Measurements from ENCODE around the gene SRY. TPM values are rescaled to one million over a fixed set of nuclear protein-coding genes. Genes with fewer than 3 reads are reported as not detected.
"Not testable (repeated sequence)": the region's sequence is repeated elsewhere in the genome, so short reads cannot be mapped to it uniquely, and the experiment has no call there.

SRY gene
- not detected in 2 replicates for total RNA-seq

DNA sequence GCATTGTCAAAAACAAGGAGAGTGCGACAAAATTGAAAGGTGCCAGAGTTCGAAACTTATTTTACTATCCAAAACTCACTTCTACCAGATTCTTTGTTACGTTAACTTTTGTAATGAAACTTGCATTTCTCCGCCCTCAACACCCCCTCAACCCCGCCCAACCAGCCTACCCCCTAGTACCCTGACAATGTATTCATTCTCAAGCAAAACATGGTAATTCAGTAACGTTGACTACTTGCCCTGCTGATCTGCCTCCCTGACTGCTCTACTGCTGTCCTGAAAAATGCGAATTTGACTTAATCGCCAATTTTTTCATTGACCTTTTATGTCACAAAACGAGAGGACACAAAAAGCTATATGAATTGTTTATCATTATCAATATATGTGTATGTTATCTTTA, at the start of gene SRY:
Gene SRY, minus strand, starts transcription at position 83 of the 400 bp plus-strand sequence. Its CDS starts 79 bp downstream, at position 4.
- Histone ChIP-seq H3K4me3 (ENCODE audit: low read depth, low read length) (no peak within 1 kb of the TSS), H3K36me3 (ENCODE audit: control insufficient read depth, insufficient read depth, low read length) (no peaks in the 10 kb centered on the region), H3K27me3 (ENCODE audit: control insufficient read depth, insufficient read depth, low read length) (peaks cover 5% of the 10 kb centered on the region)
- FAIRE-seq (no peak), DNase-seq (ENCODE audit: low read depth) (no peak)
- TF ChIP-seq, protein P1, sequence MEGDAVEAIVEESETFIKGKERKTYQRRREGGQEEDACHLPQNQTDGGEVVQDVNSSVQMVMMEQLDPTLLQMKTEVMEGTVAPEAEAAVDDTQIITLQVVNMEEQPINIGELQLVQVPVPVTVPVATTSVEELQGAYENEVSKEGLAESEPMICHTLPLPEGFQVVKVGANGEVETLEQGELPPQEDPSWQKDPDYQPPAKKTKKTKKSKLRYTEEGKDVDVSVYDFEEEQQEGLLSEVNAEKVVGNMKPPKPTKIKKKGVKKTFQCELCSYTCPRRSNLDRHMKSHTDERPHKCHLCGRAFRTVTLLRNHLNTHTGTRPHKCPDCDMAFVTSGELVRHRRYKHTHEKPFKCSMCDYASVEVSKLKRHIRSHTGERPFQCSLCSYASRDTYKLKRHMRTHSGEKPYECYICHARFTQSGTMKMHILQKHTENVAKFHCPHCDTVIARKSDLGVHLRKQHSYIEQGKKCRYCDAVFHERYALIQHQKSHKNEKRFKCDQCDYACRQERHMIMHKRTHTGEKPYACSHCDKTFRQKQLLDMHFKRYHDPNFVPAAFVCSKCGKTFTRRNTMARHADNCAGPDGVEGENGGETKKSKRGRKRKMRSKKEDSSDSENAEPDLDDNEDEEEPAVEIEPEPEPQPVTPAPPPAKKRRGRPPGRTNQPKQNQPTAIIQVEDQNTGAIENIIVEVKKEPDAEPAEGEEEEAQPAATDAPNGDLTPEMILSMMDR (IDR thresholded peaks at IDR 0.05; ENCODE audit: insufficient read depth, low read length, severe bottlenecking) = no peak

DNA sequence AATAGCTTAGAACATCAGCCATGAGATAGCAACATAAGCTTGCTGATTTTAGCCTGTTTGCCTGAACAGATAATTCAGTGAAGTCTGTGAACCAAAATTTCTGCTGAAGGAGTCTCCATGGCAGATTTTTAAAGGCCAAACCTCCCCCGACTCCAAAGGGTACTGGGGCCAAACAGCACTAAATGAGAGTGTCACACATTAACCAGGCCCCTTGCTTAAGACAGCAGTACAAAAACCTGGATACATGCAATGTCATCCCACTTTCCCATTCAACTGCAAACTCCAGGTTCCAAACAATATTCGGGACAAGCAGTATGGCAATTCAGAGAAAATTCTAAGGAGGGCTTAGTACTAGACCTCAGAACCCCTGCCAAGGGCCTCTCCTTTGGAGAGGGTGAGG, 49.6 kb upstream of the SRY start:
- no peak for FAIRE-seq
- TF ChIP-seq, protein P1 (IDR thresholded peaks at IDR 0.05; ENCODE audit: insufficient read depth, low read length, severe bottlenecking) = no peak
- no peak for DNase-seq (ENCODE audit: low read depth)

DNA sequence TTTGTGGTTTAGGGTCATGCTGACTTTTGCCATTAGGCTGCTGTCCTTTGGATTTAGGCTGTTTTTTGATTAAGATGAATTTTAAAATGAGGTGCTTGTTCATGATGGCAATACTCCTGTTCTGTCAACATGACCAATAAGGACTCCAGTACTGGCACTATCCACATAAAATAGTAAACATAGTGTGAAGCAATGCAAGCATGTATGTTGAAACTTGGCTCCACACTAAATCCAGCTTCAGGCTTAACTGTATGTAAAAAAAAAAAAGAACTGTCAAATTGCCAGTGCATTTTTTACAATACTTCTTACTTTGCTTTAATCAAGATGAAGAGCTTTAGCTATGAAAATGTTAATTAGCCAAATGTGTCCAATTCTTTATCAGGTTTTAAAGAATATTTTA, 47.7 kb upstream of the SRY start:
- H3K27me3 ChIP-seq (ENCODE audit: control insufficient read depth, insufficient read depth, low read length) = no peaks in the 10 kb centered on the region
- H3K36me3 ChIP-seq (ENCODE audit: control insufficient read depth, insufficient read depth, low read length) = no peaks in the 10 kb centered on the region
- H3K4me3 ChIP-seq (ENCODE audit: low read depth, low read length) = no peak overlapping the region
- DNase-seq (ENCODE audit: low read depth) = no peak
- TF ChIP-seq, protein P1 (IDR thresholded peaks at IDR 0.05; ENCODE audit: insufficient read depth, low read length, severe bottlenecking) = no peak
- FAIRE-seq = no peak

More for the DNA sequence above, 49.6 kb upstream of the SRY start:
- no peaks in the 10 kb centered on the region for H3K36me3 ChIP-seq (ENCODE audit: control insufficient read depth, insufficient read depth, low read length)
- H3K4me3 ChIP-seq (ENCODE audit: low read depth, low read length) = no peak overlapping the region
- H3K27me3 ChIP-seq (ENCODE audit: control insufficient read depth, insufficient read depth, low read length) = no peaks in the 10 kb centered on the region

DNA sequence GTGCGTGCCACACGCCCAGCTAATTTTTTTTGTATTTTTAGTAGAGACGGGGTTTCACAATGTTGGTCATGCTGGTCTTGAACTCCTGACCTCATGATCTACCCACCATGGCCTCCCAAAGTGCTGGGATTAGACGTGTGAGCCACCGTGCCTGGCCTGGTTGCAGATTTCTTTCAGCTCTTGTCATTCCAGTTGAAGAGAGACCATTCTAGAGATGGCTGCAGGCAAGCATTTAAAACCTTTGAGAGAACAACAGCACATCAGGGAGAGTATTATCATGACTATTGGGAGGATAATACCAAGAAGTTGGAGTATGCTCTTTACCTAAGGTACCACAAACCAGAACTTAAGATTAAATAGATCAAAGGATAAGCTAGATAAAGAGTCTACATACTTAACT, 41.0 kb upstream of the SRY start:
- Histone ChIP-seq H3K36me3 (ENCODE audit: control insufficient read depth, insufficient read depth, low read length) (no peaks in the 10 kb centered on the region), H3K27me3 (ENCODE audit: control insufficient read depth, insufficient read depth, low read length) (no peaks in the 10 kb centered on the region), H3K4me3 (ENCODE audit: low read depth, low read length) (no peak overlapping the region)
- FAIRE-seq = no peak
- DNase-seq (ENCODE audit: low read depth) = no peak
- TF ChIP-seq, protein P1 (IDR thresholded peaks at IDR 0.05; ENCODE audit: insufficient read depth, low read length, severe bottlenecking) = no peak

DNA sequence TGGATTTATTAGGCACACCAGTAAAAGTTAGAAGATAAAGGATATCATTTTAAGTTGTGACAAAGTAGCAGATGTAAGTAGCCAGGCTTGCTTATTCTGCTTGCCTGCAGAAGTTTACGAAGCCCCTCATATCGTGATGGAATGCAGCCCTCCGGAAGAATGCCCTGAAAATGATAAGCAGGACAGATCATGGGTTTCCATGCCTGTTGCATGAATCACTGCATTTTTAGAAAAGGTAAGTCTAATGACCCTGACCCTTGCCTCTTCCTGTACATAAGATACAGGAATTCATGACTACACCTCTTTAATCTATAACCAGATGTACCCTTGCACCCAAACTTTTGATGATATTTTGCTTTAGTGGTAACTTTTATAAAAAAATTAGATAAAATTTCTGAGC, 37.0 kb upstream of the SRY start:
- TF ChIP-seq, protein P1 (IDR thresholded peaks at IDR 0.05; ENCODE audit: insufficient read depth, low read length, severe bottlenecking) = no peak
- Histone ChIP-seq H3K27me3 (ENCODE audit: control insufficient read depth, insufficient read depth, low read length) (no peaks in the 10 kb centered on the region), H3K36me3 (ENCODE audit: control insufficient read depth, insufficient read depth, low read length) (no peaks in the 10 kb centered on the region), H3K4me3 (ENCODE audit: low read depth, low read length) (no peak overlapping the region)
- DNase-seq (ENCODE audit: low read depth) = no peak
- no peak for FAIRE-seq

DNA sequence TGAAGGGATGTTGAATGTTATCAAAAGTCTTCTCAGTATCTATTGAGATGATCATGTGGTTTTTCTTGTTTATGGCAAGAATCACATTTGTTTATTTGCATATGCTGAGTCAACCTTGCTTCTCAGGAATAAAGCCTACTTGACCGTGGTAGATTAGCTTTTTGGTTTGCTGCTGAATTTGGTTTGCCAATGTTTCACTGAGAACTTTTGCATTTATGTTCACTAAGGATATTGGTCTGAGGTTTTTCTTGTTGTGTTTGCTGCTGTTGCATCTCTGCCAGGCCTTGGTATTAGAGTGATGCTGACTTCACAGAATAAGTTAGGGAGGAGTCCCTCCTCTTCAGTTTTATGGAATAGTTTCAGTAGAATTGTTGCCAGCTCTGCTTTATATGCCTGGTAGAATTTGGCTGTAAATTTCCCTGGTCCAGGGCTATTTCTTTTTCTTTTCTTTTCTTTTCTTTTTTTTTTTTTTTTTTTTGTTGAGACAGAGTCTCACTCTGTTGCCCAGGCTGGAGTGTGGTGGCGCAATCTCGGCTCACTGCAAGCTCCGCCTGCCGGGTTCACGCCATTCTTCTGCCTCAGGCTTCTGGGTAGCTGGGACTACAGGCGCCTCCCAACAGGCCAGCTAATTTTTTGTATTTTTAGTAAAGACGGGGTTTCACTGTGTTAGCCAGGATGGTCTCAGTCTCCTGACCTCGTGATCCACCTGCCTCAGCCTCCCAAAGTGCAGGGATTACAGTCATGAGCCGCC, 29.8 kb upstream of the SRY start:
- FAIRE-seq; H3K4me3 ChIP-seq (ENCODE audit: low read depth, low read length); DNase-seq (ENCODE audit: low read depth); H3K27me3 ChIP-seq (ENCODE audit: control insufficient read depth, insufficient read depth, low read length); H3K36me3 ChIP-seq (ENCODE audit: control insufficient read depth, insufficient read depth, low read length): not testable (repeated sequence)

Measured in bronchial epithelial cell (primary cell).